Measurements from ENCODE around the gene MCUB. TPM values are rescaled to one million over a fixed set of nuclear protein-coding genes. Genes with fewer than 3 reads are reported as not detected.
"Not testable (repeated sequence)": the region's sequence is repeated elsewhere in the genome, so short reads cannot be mapped to it uniquely, and the experiment has no call there.

The MCUB gene
- total and polyA plus RNA-seq, 3 donors from 2014 or later, result 7.7 to 23.4 (median 20.1) TPM

- Histone ChIP-seq H3K27ac (no peak overlapping the region), H3K9me3 (no peaks in the 10 kb centered on the region), H3K4me1 (no peaks in the 10 kb centered on the region), H3K27me3 (no peaks in the 10 kb centered on the region), H3K4me3 (no peak overlapping the region), H3K36me3 (ENCODE audit: low read depth, missing control alignments) (no peaks in the 10 kb centered on the region)
- TF ChIP-seq POLR2A (IDR thresholded peaks at IDR 0.05) (no peak), CTCF (IDR thresholded peaks at IDR 0.05) (no peak)
- 85% methylated on average over 2 of the region's 2 CpGs for WGBS, 2 donors
- DNase-seq, result no peak
- intact Hi-C loops (cut with DNase I; ENCODE audit: low total_unique reads), result no loop called here
Observed at GRCh38 chr4:109576462-109576861, 16.4 kb downstream of the MCUB start.

- TF ChIP-seq POLR2A (IDR thresholded peaks at IDR 0.05), result no peak
- no peak for TF ChIP-seq CTCF (IDR thresholded peaks at IDR 0.05)
- WGBS, 2 donors, result 91% methylated on average over 3 of the region's 3 CpGs
- no peaks in the 10 kb centered on the region for H3K36me3 ChIP-seq (ENCODE audit: low read depth, missing control alignments)
- DNase-seq, result no peak
- H3K4me3 ChIP-seq, result no peak overlapping the region
- intact Hi-C loops (cut with DNase I; ENCODE audit: low total_unique reads), result no loop called here
- no peaks in the 10 kb centered on the region for H3K9me3 ChIP-seq
- H3K27me3 ChIP-seq, result no peaks in the 10 kb centered on the region
- no peak overlapping the region for H3K27ac ChIP-seq
- H3K4me1 ChIP-seq, result no peaks in the 10 kb centered on the region
Observed at GRCh38 chr4:109578846-109579245, 18.8 kb downstream of the MCUB start.

- DNase-seq; H3K36me3 ChIP-seq (ENCODE audit: low read depth, missing control alignments); H3K27me3 ChIP-seq; intact Hi-C loops (cut with DNase I; ENCODE audit: low total_unique reads); H3K9me3 ChIP-seq; H3K4me3 ChIP-seq; H3K4me1 ChIP-seq; H3K27ac ChIP-seq: not testable (repeated sequence)
- WGBS, 2 donors, result 97 to 98% methylated on average over 5 of the region's 5 CpGs
Observed at GRCh38 chr4:109579997-109580396, 20.0 kb downstream of the MCUB start.

- no peak overlapping the region for H3K4me3 ChIP-seq
- H3K27ac ChIP-seq, result no peak overlapping the region
- H3K4me1 ChIP-seq, result peaks cover 5% of the 10 kb centered on the region
- H3K36me3 ChIP-seq (ENCODE audit: low read depth, missing control alignments), result no peaks in the 10 kb centered on the region
- DNase-seq, result no peak
- H3K9me3 ChIP-seq, result no peaks in the 10 kb centered on the region
- TF ChIP-seq CTCF (IDR thresholded peaks at IDR 0.05) (no peak), POLR2A (IDR thresholded peaks at IDR 0.05) (no peak)
- no peaks in the 10 kb centered on the region for H3K27me3 ChIP-seq
- 55 to 76% methylated on average over 4 of the region's 4 CpGs for WGBS, 2 donors
- intact Hi-C loops (cut with DNase I; ENCODE audit: low total_unique reads), result no loop called here
Observed at GRCh38 chr4:109588176-109588575, 28.1 kb downstream of the MCUB start.

- Histone ChIP-seq H3K27me3 (no peaks in the 10 kb centered on the region), H3K4me3 (no peak overlapping the region), H3K4me1 (peaks cover 5% of the 10 kb centered on the region), H3K27ac (no peak overlapping the region), H3K36me3 (ENCODE audit: low read depth, missing control alignments) (no peaks in the 10 kb centered on the region), H3K9me3 (no peaks in the 10 kb centered on the region)
- DNase-seq, result no peak
- TF ChIP-seq CTCF (IDR thresholded peaks at IDR 0.05) (no peak), POLR2A (IDR thresholded peaks at IDR 0.05) (no peak)
- intact Hi-C loops (cut with DNase I; ENCODE audit: low total_unique reads), result no loop called here
- WGBS, 2 donors, result 84% methylated on average over 2 of the region's 2 CpGs
Observed at GRCh38 chr4:109589119-109589518, 29.1 kb downstream of the MCUB start.

Data from testis (tissue), 3 donors.